Activated T-cell treated with anti-CD3 and anti-CD28 coated beads, Interleukin-2, amount 50 U/mL, for 24 hours (primary cell): ENCODE measurements around the gene VLDLR.

Experiments used
- DNase-seq: peaks from one replicate; pipeline ENCODE4 v3.0.0-alpha.2; 2020
- H3K27ac Mint-ChIP-seq: 2 replicates; pipeline ENCODE4 v1.8.0; 2020; ENCODE audit warnings: mild to moderate bottlenecking, mixed read lengths
- H3K27me3 Mint-ChIP-seq: 2 replicates; pipeline ENCODE4 v1.8.0; 2020; ENCODE audit warnings: mixed read lengths
- H3K36me3 Mint-ChIP-seq: 2 replicates; pipeline ENCODE4 v1.8.0; 2020; ENCODE audit warnings: low read depth, mixed read lengths
- H3K4me1 Mint-ChIP-seq: 2 replicates; pipeline ENCODE4 v1.8.0; 2020; ENCODE audit warnings: low read depth, mixed read lengths
- H3K4me3 Mint-ChIP-seq: 2 replicates; pipeline ENCODE4 v1.8.0; 2020; ENCODE audit warnings: mild to moderate bottlenecking, moderate library complexity, mixed read lengths
- H3K9me3 Mint-ChIP-seq: 2 replicates; pipeline ENCODE4 v1.8.0; 2020; ENCODE audit warnings: mixed read lengths

VLDLR gene

GRCh38 chr9:2664174-2665065 lies 42.8 kb downstream of the VLDLR start:
- H3K36me3 Mint-ChIP-seq: peaks cover 6% of the 10 kb centered on the region
- peaks cover 4% of the 10 kb centered on the region for H3K9me3 Mint-ChIP-seq
- H3K4me3 Mint-ChIP-seq: no peak overlapping the region
- H3K4me1 Mint-ChIP-seq: no peaks in the 10 kb centered on the region
- no peaks in the 10 kb centered on the region for H3K27me3 Mint-ChIP-seq
- DNase-seq: no peak
- no peak overlapping the region for H3K27ac Mint-ChIP-seq

GRCh38 chr9:2666569-2666968 lies 45.0 kb downstream of the VLDLR start:
- no peaks in the 10 kb centered on the region for H3K27me3 Mint-ChIP-seq
- H3K9me3 Mint-ChIP-seq: peaks cover 4% of the 10 kb centered on the region
- H3K4me3 Mint-ChIP-seq: no peak overlapping the region
- peaks cover 6% of the 10 kb centered on the region for H3K36me3 Mint-ChIP-seq
- no peak overlapping the region for H3K27ac Mint-ChIP-seq
- no peaks in the 10 kb centered on the region for H3K4me1 Mint-ChIP-seq
- DNase-seq: no peak

- peaks cover 5% of the 10 kb centered on the region for H3K4me1 Mint-ChIP-seq
- no peaks in the 10 kb centered on the region for H3K27me3 Mint-ChIP-seq
- DNase-seq: no peak
- no peak overlapping the region for H3K27ac Mint-ChIP-seq
- no peaks in the 10 kb centered on the region for H3K9me3 Mint-ChIP-seq
- H3K4me3 Mint-ChIP-seq: no peak overlapping the region
- H3K36me3 Mint-ChIP-seq: no peaks in the 10 kb centered on the region
Measured at GRCh38 chr9:2673161-2673560, 51.6 kb downstream of the VLDLR start.

- H3K27ac Mint-ChIP-seq: no peak overlapping the region
- DNase-seq: no peak
- H3K27me3 Mint-ChIP-seq: no peaks in the 10 kb centered on the region
- no peaks in the 10 kb centered on the region for H3K36me3 Mint-ChIP-seq
- peaks cover 5% of the 10 kb centered on the region for H3K4me1 Mint-ChIP-seq
- H3K4me3 Mint-ChIP-seq: no peak overlapping the region
- H3K9me3 Mint-ChIP-seq: no peaks in the 10 kb centered on the region
Measured at GRCh38 chr9:2674141-2674824, 52.7 kb downstream of the VLDLR start.

GRCh38 chr9:2675834-2676233 lies 54.2 kb downstream of the VLDLR start:
- H3K4me1 Mint-ChIP-seq: peaks cover 5% of the 10 kb centered on the region
- H3K27ac Mint-ChIP-seq: no peak overlapping the region
- no peak for DNase-seq
- no peaks in the 10 kb centered on the region for H3K9me3 Mint-ChIP-seq
- no peak overlapping the region for H3K4me3 Mint-ChIP-seq
- no peaks in the 10 kb centered on the region for H3K36me3 Mint-ChIP-seq
- no peaks in the 10 kb centered on the region for H3K27me3 Mint-ChIP-seq

GRCh38 chr9:2676466-2676865 lies 54.9 kb downstream of the VLDLR start:
- peaks cover 5% of the 10 kb centered on the region for H3K4me1 Mint-ChIP-seq
- DNase-seq: no peak

GRCh38 chr9:2677915-2678889 lies 56.6 kb downstream of the VLDLR start:
- no peaks in the 10 kb centered on the region for H3K36me3 Mint-ChIP-seq
- H3K27ac Mint-ChIP-seq: no peak overlapping the region
- peaks cover 5% of the 10 kb centered on the region for H3K4me1 Mint-ChIP-seq
- H3K4me3 Mint-ChIP-seq: no peak overlapping the region
- no peaks in the 10 kb centered on the region for H3K27me3 Mint-ChIP-seq
- no peaks in the 10 kb centered on the region for H3K9me3 Mint-ChIP-seq
- no peak for DNase-seq

More at GRCh38 chr9:2676466-2676865, 54.9 kb downstream of the VLDLR start:
- Mint-ChIP-seq H3K27me3 (no peaks in the 10 kb centered on the region), H3K9me3 (no peaks in the 10 kb centered on the region), H3K36me3 (no peaks in the 10 kb centered on the region), H3K27ac (no peak overlapping the region), H3K4me3 (no peak overlapping the region)

- H3K27ac Mint-ChIP-seq: no peak overlapping the region
- peaks cover 5% of the 10 kb centered on the region for H3K4me1 Mint-ChIP-seq
- no peaks in the 10 kb centered on the region for H3K36me3 Mint-ChIP-seq
- no peaks in the 10 kb centered on the region for H3K9me3 Mint-ChIP-seq
- no peak overlapping the region for H3K4me3 Mint-ChIP-seq
- H3K27me3 Mint-ChIP-seq: no peaks in the 10 kb centered on the region
- no peak for DNase-seq
Measured at GRCh38 chr9:2679011-2679410, 57.4 kb downstream of the VLDLR start.

GRCh38 chr9:2681981-2682380 lies 60.4 kb downstream of the VLDLR start:
- no peak overlapping the region for H3K4me3 Mint-ChIP-seq
- no peaks in the 10 kb centered on the region for H3K4me1 Mint-ChIP-seq
- DNase-seq: no peak
- H3K9me3 Mint-ChIP-seq: no peaks in the 10 kb centered on the region
- H3K27ac Mint-ChIP-seq: no peak overlapping the region
- no peaks in the 10 kb centered on the region for H3K27me3 Mint-ChIP-seq
- no peaks in the 10 kb centered on the region for H3K36me3 Mint-ChIP-seq

- Mint-ChIP-seq H3K9me3 (no peaks in the 10 kb centered on the region), H3K27me3 (no peaks in the 10 kb centered on the region), H3K4me3 (no peak overlapping the region), H3K4me1 (no peaks in the 10 kb centered on the region), H3K36me3 (no peaks in the 10 kb centered on the region), H3K27ac (no peak overlapping the region)
- DNase-seq: no peak
Measured at GRCh38 chr9:2686911-2687310, 65.3 kb downstream of the VLDLR start.

- Mint-ChIP-seq H3K36me3 (no peaks in the 10 kb centered on the region), H3K4me3 (no peak overlapping the region), H3K4me1 (no peaks in the 10 kb centered on the region), H3K27me3 (no peaks in the 10 kb centered on the region), H3K27ac (no peak overlapping the region), H3K9me3 (no peaks in the 10 kb centered on the region)
- no peak for DNase-seq
Measured at GRCh38 chr9:2688636-2689035, 67.0 kb downstream of the VLDLR start.

- H3K36me3 Mint-ChIP-seq: peaks cover 2% of the 10 kb centered on the region
- H3K27ac Mint-ChIP-seq: no peak overlapping the region
- H3K27me3 Mint-ChIP-seq: no peaks in the 10 kb centered on the region
- H3K9me3 Mint-ChIP-seq: no peaks in the 10 kb centered on the region
- DNase-seq: no peak
- no peaks in the 10 kb centered on the region for H3K4me1 Mint-ChIP-seq
- no peak overlapping the region for H3K4me3 Mint-ChIP-seq
Measured at GRCh38 chr9:2691212-2691611, 69.6 kb downstream of the VLDLR start.

GRCh38 chr9:2691626-2692025 lies 70.0 kb downstream of the VLDLR start:
- no peak for DNase-seq
- no peak overlapping the region for H3K4me3 Mint-ChIP-seq
- H3K27me3 Mint-ChIP-seq: no peaks in the 10 kb centered on the region
- no peaks in the 10 kb centered on the region for H3K4me1 Mint-ChIP-seq
- H3K9me3 Mint-ChIP-seq: no peaks in the 10 kb centered on the region
- H3K36me3 Mint-ChIP-seq: peaks cover 2% of the 10 kb centered on the region
- H3K27ac Mint-ChIP-seq: no peak overlapping the region

- H3K4me1 Mint-ChIP-seq: no peaks in the 10 kb centered on the region
- no peaks in the 10 kb centered on the region for H3K27me3 Mint-ChIP-seq
- H3K4me3 Mint-ChIP-seq: no peak overlapping the region
- no peaks in the 10 kb centered on the region for H3K9me3 Mint-ChIP-seq
- peaks cover 2% of the 10 kb centered on the region for H3K36me3 Mint-ChIP-seq
- DNase-seq: no peak
- H3K27ac Mint-ChIP-seq: no peak overlapping the region
Measured at GRCh38 chr9:2693056-2693455, 71.5 kb downstream of the VLDLR start.
